Suprapubic skin (tissue), 4 donors: ENCODE data around the gene NR6A1. TPM values are rescaled to one million over a fixed set of nuclear protein-coding genes. Genes with fewer than 3 reads are reported as not detected.

Experiments used
- DNase-seq, 2 donors: peaks; one replicate each; pipeline ENCODE4 v3.0.0-alpha.2; 2019; ENCODE audit warnings: low spot score in 2 of 2
- H3K27ac ChIP-seq: fragments of 200-600 bp; sonication (generic); one replicate; pipeline ENCODE4 v1.5.1; 2019
- H3K27me3 ChIP-seq: fragments of 200-600 bp; sonication (generic); one replicate; pipeline ENCODE4 v1.5.1; 2019
- H3K36me3 ChIP-seq: fragments of 200-600 bp; sonication (generic); one replicate; pipeline ENCODE4 v1.5.1; 2019
- H3K4me1 ChIP-seq: fragments of 200-600 bp; sonication (generic); one replicate; pipeline ENCODE4 v1.5.1; 2019
- H3K4me3 ChIP-seq: fragments of 200-600 bp; sonication (generic); one replicate; pipeline ENCODE4 v1.5.1; 2019; ENCODE audit warnings: mild to moderate bottlenecking
- H3K9me3 ChIP-seq: fragments of 200-600 bp; sonication (generic); one replicate; pipeline ENCODE4 v1.5.1; 2019
- EP300 ChIP-seq: sonication (generic); formaldehyde crosslinking; IDR thresholded peaks from one replicate; pipeline ENCODE4 v1.6.1; 2017; ENCODE audit warnings: antibody characterized with exemption
- POLR2A ChIP-seq, 2 donors: fragments of 450-650 bp; IDR thresholded peaks; one replicate each; pipeline ENCODE4 v1.6.1; 2017; ENCODE audit warnings: antibody characterized with exemption in 2 of 2, mild to moderate bottlenecking in 2 of 2, moderate library complexity in 2 of 2
- POLR2AphosphoS5 ChIP-seq, 3 donors: sonication (generic); formaldehyde crosslinking; IDR thresholded peaks; one replicate each; pipeline ENCODE4 v1.6.1; 2017; ENCODE audit warnings: antibody characterized with exemption in 3 of 3
- WGBS: methylation state at CpG from one replicate; pipeline ENCODE4 v1.1.5; 2018; 5-methylcytosine and 5-hydroxymethylcytosine counted together
- total RNA-seq, 4 donors: library from RNA; depleted of rRNA; stranded (reverse); fragments of >200 nt; gene quantifications; one replicate each; pipeline ENCODE4 v1.1.0, GENCODE V29; 2016
- TF ChIP-seq, protein P1 (sequence below), 2 donors: fragments of 200-600 bp in 1 of 2; fragments of 450-650 bp in 1 of 2; sonication (generic) in 1 of 2; IDR thresholded peaks; one replicate each; pipeline ENCODE4 v1.5.1; 2016 to 2019; ENCODE audit warnings: antibody characterized with exemption in 2 of 2, mild to moderate bottlenecking in 1 of 2, moderate library complexity in 1 of 2

NR6A1 gene
- total RNA-seq, 4 donors from 2014 or later = 6.5 to 10.1 (median 6.8) TPM

- Histone ChIP-seq H3K9me3 (no peaks in the 10 kb centered on the region), H3K4me3 (no peak overlapping the region), H3K27me3 (no peaks in the 10 kb centered on the region), H3K27ac (no peak overlapping the region), H3K4me1 (peaks cover 3% of the 10 kb centered on the region), H3K36me3 (no peaks in the 10 kb centered on the region)
- TF ChIP-seq, protein P1, sequence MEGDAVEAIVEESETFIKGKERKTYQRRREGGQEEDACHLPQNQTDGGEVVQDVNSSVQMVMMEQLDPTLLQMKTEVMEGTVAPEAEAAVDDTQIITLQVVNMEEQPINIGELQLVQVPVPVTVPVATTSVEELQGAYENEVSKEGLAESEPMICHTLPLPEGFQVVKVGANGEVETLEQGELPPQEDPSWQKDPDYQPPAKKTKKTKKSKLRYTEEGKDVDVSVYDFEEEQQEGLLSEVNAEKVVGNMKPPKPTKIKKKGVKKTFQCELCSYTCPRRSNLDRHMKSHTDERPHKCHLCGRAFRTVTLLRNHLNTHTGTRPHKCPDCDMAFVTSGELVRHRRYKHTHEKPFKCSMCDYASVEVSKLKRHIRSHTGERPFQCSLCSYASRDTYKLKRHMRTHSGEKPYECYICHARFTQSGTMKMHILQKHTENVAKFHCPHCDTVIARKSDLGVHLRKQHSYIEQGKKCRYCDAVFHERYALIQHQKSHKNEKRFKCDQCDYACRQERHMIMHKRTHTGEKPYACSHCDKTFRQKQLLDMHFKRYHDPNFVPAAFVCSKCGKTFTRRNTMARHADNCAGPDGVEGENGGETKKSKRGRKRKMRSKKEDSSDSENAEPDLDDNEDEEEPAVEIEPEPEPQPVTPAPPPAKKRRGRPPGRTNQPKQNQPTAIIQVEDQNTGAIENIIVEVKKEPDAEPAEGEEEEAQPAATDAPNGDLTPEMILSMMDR (IDR thresholded peaks at IDR 0.05) = no peak
- TF ChIP-seq POLR2A (IDR thresholded peaks at IDR 0.05) = no peak
- TF ChIP-seq EP300 = no peak
- no peak for TF ChIP-seq POLR2AphosphoS5 (IDR thresholded peaks at IDR 0.05)
- WGBS = 73% methylated on average over 5 of the region's 5 CpGs
- DNase-seq = no peak
These were observed 105.6 kb downstream of the NR6A1 start for GRCh38 chr9:124665391-124666058.

- DNase-seq = no peak
- H3K4me3 ChIP-seq = no peak overlapping the region
- TF ChIP-seq EP300 = no peak
- no peak for TF ChIP-seq POLR2AphosphoS5 (IDR thresholded peaks at IDR 0.05)
- TF ChIP-seq POLR2A (IDR thresholded peaks at IDR 0.05) = no peak
- TF ChIP-seq, protein P1 (IDR thresholded peaks at IDR 0.05) = no peak
- H3K4me1 ChIP-seq = peaks cover 11% of the 10 kb centered on the region
- no peaks in the 10 kb centered on the region for H3K27me3 ChIP-seq
- 94% methylated on average over 2 of the region's 2 CpGs for WGBS
- H3K27ac ChIP-seq = no peak overlapping the region
- H3K36me3 ChIP-seq = no peaks in the 10 kb centered on the region
- no peaks in the 10 kb centered on the region for H3K9me3 ChIP-seq
These were observed 107.0 kb downstream of the NR6A1 start for GRCh38 chr9:124664143-124664542.

DNA sequence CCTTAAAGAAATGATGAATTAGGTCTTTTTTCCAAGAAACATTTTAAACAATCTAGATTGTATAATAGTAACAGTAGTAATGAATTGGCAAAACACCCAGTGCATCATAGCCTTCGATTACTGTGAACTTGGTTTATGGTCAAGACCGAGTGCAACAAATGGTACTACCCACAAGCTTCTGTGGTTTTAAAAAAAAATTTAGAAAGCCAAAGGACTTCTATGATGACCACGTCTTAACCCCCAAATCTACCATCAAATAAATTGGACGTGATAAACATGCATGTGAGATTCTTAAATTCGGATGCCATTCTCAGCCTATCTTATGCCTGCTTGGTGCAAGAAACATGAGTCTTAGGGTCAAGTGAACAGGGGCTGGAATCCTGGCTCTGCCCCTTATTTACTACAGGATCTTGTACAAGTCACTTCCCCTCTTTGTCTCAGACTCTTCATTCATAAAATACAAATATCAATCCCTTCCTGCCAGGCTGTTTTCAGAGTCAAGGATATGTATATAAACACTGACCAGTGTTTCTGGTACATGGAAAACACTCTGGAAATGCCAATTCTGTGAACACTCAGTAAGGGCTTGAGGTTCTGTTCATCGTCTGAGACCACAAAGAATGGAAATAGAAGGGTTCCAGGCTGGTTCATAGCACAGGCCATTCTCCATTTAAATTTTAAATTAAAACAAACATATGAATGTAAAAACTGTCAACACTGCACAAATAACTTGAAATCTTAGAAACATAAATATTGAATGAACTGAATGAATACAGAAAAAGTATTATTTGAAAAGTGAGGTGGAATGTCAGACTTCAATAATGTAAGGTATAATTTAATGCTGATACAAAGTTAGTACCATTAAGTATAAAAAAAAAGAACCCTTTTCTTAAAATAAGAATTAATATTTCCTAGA lies 107.8 kb downstream of the NR6A1 start:
- H3K4me3 ChIP-seq = no peak overlapping the region
- no peak overlapping the region for H3K27ac ChIP-seq
- no peaks in the 10 kb centered on the region for H3K9me3 ChIP-seq
- no peaks in the 10 kb centered on the region for H3K36me3 ChIP-seq
- WGBS = 78% methylated on average over 6 of the region's 6 CpGs
- no peak for DNase-seq
- TF ChIP-seq EP300 = no peak
- TF ChIP-seq, protein P1 (IDR thresholded peaks at IDR 0.05) = no peak
- no peak for TF ChIP-seq POLR2AphosphoS5 (IDR thresholded peaks at IDR 0.05)
- no peak for TF ChIP-seq POLR2A (IDR thresholded peaks at IDR 0.05)
- no peaks in the 10 kb centered on the region for H3K27me3 ChIP-seq
- peaks cover 12% of the 10 kb centered on the region for H3K4me1 ChIP-seq

- TF ChIP-seq EP300 (no peak), POLR2A (IDR thresholded peaks at IDR 0.05) (no peak), POLR2AphosphoS5 (IDR thresholded peaks at IDR 0.05) (no peak)
- TF ChIP-seq, protein P1 (IDR thresholded peaks at IDR 0.05) = no peak
- Histone ChIP-seq H3K27ac (no peak overlapping the region), H3K4me1 (peaks cover 19% of the 10 kb centered on the region), H3K4me3 (no peak overlapping the region), H3K36me3 (no peaks in the 10 kb centered on the region), H3K27me3 (no peaks in the 10 kb centered on the region), H3K9me3 (no peaks in the 10 kb centered on the region)
- no peak for DNase-seq
- 91% methylated on average over 2 of the region's 2 CpGs for WGBS
These were observed 108.5 kb downstream of the NR6A1 start for GRCh38 chr9:124662561-124662960.

- Histone ChIP-seq H3K4me1 (peaks cover 21% of the 10 kb centered on the region), H3K9me3 (no peaks in the 10 kb centered on the region), H3K27me3 (no peaks in the 10 kb centered on the region), H3K27ac (no peak overlapping the region), H3K4me3 (no peak overlapping the region), H3K36me3 (no peaks in the 10 kb centered on the region)
- WGBS = 89% methylated on average over 4 of the region's 4 CpGs
- TF ChIP-seq, protein P1 (IDR thresholded peaks at IDR 0.05) = no peak
- TF ChIP-seq POLR2AphosphoS5 (IDR thresholded peaks at IDR 0.05) (no peak), EP300 (no peak), POLR2A (IDR thresholded peaks at IDR 0.05) (no peak)
- DNase-seq = no peak
These were observed 109.8 kb downstream of the NR6A1 start for GRCh38 chr9:124661271-124661670.
